ENCODE data around the gene AIF1.

The AIF1 gene

DNA sequence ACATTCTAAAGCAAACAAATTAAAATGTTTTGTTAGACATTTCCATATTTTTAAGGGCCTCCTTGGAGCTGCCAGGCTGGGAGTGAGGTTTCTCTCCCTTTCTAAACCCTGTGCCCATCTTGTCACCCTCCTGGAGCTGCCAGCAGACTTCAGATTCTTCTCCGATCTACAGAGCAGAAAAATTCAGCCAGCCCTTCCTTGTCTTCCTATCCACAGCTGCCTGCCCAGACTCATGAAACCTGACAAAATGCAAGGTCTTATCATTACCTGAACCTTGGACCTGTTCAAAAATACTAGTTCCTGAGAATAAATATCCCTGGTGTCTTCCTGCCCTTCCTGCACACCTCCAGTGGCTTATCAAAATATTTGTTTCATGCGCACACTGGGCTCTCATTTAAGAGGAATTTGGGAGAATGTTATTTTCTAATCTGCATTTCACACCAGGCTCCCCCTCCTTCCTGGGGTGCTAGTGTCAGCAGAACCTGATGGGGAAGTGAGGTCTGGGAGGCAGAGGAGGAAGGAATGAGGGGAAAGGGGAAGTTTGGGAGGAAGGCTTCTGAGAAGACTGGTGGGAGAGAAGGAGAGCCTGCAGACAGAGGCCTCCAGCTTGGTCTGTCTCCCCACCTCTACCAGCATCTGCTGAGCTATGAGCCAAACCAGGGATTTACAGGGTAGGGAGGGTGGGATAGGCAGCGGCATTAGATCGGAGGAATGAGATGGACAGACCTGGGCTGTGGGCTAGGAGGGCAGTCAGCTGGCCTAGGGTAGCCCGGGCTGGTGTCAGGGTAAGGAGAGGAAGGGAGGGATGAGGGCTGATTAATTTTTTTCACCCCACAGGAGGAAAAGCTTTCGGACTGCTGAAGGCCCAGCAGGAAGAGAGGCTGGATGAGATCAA, at the start of gene AIF1:
Gene AIF1, plus strand, starts transcription at position 551 of the 895 bp plus-strand sequence. Its CDS starts 96 bp downstream, at position 647.
- DNase-seq = no peak

DNA sequence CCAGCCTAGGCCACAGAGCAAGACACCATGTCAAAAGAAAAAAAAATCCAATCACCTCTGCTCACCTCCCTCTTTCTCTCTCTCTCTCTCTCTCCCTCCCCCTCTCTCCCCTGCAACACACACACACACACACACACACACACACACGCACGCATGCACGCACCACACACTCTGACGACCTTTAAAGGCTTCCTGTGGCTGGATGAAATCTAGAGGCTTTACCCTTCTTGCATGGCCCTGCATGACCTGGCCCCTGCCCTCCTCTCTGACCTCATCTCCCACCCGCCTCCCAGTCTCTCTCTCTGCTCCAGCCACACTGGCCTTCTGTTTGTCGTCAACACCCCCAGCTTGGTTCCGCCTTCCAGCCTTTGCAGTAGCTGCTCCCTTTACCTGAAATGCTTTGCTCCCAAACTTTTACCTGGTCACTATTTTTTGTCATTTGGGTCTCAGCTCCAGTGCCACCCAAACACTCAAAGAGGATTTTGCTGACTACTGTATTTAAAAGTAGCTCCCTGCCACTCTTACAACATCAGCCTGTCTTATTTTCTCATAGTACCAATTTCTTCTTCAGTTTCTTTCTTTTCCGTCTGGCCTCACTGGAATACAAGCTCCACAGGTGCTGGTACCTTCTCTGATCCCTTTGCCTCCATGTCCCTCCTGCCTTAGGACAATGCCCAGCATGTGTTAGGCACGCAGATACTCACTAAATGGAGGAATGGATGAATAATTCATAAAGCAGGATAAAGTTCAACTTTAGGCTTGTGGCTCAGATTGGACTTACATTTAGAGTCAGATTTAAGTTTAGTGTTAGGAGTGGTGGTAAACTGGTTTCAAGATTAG, 47.3 kb upstream of the AIF1 start:
- no peak for DNase-seq

DNA sequence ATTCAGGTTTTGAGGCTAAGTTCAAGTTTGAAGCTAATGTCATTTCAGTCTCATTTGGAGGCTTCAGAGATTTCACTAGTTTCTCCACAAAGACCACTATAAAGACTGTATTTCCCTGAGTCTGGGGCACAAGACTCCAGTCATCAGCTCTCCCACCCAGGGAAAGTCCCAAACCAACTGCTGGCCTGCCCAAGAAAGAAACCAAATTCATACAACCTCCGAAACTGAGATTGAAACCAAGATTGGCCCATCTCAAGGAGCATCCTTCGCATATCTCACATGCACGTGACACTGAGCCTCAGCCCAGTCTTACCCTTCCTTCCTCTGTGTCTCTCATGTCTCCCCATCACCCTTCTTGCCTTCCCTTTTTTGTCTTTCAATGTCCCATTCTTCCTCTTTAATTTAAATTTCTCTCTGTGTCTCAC, 46.5 kb upstream of the AIF1 start:
- DNase-seq = no peak

DNA sequence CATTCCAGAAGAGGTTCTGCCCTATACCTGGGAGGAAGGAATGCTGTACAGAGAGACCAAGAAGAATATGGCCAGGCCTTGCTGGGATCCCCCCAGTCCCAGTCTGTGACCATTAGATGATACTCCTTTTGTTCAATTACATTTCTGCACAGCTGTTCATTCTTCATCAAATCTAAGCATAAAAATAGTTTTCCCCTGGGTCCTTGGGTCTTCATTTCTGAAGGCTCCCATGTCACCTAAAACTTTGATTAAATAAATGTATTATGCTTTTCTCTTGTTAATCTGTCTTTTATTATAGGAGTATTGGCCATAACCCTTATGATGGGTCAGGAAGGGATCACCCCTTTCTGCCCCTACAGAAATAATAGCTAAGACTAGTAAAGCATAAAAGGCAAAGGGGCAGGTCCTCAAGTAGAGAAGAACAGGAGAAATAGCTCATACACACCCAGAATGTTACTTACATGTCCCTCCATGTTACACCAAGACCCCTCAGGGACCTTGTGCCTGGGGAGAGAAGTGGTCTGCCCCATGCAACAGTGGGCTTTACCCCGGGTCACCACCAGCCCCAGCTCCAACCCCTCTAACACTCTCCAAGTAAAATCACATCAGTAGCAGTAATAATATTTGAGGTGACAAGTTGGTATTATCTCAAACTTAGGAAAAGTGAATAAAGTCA, 45.0 kb upstream of the AIF1 start:
- DNase-seq = no peak

DNA sequence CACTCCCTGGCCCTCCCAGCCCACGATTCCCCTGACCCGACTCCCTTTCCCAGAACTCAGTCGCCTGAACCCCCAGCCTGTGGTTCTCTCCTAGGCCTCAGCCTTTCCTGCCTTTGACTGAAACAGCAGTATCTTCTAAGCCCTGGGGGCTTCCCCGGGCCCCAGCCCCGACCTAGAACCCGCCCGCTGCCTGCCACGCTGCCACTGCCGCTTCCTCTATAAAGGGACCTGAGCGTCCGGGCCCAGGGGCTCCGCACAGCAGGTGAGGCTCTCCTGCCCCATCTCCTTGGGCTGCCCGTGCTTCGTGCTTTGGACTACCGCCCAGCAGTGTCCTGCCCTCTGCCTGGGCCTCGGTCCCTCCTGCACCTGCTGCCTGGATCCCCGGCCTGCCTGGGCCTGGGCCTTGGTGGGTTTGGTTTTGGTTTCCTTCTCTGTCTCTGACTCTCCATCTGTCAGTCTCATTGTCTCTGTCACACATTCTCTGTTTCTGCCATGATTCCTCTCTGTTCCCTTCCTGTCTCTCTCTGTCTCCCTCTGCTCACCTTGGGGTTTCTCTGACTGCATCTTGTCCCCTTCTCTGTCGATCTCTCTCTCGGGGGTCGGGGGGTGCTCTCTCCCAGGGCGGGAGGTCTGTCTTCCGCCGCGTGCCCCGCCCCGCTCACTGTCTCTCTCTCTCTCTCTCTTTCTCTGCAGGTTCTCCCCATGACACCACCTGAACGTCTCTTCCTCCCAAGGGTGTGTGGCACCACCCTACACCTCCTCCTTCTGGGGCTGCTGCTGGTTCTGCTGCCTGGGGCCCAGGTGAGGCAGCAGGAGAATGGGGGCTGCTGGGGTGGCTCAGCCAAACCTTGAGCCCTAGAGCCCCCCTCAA, 42.8 kb upstream of the AIF1 start, which contains the start of gene LTA:
Gene LTA, plus strand, starts transcription at position 249 of the 871 bp plus-strand sequence. Its CDS starts 454 bp downstream, at position 703.
- no peak for DNase-seq

DNA sequence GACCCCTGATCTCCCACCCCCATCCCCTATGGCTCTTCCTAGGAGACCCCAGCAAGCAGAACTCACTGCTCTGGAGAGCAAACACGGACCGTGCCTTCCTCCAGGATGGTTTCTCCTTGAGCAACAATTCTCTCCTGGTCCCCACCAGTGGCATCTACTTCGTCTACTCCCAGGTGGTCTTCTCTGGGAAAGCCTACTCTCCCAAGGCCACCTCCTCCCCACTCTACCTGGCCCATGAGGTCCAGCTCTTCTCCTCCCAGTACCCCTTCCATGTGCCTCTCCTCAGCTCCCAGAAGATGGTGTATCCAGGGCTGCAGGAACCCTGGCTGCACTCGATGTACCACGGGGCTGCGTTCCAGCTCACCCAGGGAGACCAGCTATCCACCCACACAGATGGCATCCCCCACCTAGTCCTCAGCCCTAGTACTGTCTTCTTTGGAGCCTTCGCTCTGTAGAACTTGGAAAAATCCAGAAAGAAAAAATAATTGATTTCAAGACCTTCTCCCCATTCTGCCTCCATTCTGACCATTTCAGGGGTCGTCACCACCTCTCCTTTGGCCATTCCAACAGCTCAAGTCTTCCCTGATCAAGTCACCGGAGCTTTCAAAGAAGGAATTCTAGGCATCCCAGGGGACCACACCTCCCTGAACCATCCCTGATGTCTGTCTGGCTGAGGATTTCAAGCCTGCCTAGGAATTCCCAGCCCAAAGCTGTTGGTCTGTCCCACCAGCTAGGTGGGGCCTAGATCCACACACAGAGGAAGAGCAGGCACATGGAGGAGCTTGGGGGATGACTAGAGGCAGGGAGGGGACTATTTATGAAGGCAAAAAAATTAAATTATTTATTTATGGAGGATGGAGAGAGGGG, 41.6 kb upstream of the AIF1 start:
- no peak for DNase-seq

DNA sequence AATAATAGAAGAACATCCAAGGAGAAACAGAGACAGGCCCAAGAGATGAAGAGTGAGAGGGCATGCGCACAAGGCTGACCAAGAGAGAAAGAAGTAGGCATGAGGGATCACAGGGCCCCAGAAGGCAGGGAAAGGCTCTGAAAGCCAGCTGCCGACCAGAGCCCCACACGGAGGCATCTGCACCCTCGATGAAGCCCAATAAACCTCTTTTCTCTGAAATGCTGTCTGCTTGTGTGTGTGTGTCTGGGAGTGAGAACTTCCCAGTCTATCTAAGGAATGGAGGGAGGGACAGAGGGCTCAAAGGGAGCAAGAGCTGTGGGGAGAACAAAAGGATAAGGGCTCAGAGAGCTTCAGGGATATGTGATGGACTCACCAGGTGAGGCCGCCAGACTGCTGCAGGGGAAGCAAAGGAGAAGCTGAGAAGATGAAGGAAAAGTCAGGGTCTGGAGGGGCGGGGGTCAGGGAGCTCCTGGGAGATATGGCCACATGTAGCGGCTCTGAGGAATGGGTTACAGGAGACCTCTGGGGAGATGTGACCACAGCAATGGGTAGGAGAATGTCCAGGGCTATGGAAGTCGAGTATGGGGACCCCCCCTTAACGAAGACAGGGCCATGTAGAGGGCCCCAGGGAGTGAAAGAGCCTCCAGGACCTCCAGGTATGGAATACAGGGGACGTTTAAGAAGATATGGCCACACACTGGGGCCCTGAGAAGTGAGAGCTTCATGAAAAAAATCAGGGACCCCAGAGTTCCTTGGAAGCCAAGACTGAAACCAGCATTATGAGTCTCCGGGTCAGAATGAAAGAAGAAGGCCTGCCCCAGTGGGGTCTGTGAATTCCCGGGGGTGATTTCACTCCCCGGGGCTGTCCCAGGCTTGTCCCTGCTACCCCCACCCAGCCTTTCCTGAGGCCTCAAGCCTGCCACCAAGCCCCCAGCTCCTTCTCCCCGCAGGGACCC, 40.6 kb upstream of the AIF1 start:
- no peak for DNase-seq

DNA sequence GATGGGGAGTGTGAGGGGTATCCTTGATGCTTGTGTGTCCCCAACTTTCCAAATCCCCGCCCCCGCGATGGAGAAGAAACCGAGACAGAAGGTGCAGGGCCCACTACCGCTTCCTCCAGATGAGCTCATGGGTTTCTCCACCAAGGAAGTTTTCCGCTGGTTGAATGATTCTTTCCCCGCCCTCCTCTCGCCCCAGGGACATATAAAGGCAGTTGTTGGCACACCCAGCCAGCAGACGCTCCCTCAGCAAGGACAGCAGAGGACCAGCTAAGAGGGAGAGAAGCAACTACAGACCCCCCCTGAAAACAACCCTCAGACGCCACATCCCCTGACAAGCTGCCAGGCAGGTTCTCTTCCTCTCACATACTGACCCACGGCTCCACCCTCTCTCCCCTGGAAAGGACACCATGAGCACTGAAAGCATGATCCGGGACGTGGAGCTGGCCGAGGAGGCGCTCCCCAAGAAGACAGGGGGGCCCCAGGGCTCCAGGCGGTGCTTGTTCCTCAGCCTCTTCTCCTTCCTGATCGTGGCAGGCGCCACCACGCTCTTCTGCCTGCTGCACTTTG, 39.6 kb upstream of the AIF1 start, which contains the start of gene TNF:
Gene TNF, plus strand, starts transcription at position 231 of the 567 bp plus-strand sequence. Its CDS starts 177 bp downstream, at position 408.
- DNase-seq = no peak

DNA sequence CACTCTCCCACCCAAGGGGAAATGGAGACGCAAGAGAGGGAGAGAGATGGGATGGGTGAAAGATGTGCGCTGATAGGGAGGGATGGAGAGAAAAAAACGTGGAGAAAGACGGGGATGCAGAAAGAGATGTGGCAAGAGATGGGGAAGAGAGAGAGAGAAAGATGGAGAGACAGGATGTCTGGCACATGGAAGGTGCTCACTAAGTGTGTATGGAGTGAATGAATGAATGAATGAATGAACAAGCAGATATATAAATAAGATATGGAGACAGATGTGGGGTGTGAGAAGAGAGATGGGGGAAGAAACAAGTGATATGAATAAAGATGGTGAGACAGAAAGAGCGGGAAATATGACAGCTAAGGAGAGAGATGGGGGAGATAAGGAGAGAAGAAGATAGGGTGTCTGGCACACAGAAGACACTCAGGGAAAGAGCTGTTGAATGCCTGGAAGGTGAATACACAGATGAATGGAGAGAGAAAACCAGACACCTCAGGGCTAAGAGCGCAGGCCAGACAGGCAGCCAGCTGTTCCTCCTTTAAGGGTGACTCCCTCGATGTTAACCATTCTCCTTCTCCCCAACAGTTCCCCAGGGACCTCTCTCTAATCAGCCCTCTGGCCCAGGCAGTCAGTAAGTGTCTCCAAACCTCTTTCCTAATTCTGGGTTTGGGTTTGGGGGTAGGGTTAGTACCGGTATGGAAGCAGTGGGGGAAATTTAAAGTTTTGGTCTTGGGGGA, 38.9 kb upstream of the AIF1 start:
- DNase-seq = no peak

DNA sequence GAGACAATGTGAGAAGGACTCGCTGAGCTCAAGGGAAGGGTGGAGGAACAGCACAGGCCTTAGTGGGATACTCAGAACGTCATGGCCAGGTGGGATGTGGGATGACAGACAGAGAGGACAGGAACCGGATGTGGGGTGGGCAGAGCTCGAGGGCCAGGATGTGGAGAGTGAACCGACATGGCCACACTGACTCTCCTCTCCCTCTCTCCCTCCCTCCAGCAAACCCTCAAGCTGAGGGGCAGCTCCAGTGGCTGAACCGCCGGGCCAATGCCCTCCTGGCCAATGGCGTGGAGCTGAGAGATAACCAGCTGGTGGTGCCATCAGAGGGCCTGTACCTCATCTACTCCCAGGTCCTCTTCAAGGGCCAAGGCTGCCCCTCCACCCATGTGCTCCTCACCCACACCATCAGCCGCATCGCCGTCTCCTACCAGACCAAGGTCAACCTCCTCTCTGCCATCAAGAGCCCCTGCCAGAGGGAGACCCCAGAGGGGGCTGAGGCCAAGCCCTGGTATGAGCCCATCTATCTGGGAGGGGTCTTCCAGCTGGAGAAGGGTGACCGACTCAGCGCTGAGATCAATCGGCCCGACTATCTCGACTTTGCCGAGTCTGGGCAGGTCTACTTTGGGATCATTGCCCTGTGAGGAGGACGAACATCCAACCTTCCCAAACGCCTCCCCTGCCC, 38.0 kb upstream of the AIF1 start:
- DNase-seq = no peak

DNA sequence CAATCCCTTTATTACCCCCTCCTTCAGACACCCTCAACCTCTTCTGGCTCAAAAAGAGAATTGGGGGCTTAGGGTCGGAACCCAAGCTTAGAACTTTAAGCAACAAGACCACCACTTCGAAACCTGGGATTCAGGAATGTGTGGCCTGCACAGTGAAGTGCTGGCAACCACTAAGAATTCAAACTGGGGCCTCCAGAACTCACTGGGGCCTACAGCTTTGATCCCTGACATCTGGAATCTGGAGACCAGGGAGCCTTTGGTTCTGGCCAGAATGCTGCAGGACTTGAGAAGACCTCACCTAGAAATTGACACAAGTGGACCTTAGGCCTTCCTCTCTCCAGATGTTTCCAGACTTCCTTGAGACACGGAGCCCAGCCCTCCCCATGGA, 37.5 kb upstream of the AIF1 start:
- no peak for DNase-seq

DNA sequence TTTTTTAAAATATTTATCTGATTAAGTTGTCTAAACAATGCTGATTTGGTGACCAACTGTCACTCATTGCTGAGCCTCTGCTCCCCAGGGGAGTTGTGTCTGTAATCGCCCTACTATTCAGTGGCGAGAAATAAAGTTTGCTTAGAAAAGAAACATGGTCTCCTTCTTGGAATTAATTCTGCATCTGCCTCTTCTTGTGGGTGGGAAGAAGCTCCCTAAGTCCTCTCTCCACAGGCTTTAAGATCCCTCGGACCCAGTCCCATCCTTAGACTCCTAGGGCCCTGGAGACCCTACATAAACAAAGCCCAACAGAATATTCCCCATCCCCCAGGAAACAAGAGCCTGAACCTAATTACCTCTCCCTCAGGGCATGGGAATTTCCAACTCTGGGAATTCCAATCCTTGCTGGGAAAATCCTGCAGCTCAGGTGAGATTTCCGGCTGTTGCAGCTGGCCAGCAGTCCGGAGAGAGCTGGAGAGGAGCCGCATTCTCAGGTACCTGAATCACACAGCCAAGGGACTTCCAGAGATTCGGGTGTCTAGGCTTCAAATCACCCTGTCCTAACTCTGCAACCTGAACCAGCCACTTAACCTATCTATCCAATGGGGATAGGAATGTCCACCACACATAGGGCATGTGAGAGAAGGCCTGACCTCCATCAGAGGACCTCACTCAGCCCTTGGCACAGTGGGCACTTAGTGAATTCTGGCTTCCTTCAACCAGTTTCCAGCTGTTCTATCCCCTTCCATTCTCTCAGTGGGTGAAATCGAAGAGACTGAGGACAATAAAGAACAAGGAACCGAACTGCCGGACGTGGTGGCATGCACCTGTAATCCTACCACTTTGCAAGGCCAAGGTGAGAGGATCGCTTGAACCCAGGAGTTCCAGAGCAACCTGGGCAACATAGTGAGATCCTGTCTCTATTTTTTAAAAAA, 36.6 kb upstream of the AIF1 start:
- no peak for DNase-seq

DNA sequence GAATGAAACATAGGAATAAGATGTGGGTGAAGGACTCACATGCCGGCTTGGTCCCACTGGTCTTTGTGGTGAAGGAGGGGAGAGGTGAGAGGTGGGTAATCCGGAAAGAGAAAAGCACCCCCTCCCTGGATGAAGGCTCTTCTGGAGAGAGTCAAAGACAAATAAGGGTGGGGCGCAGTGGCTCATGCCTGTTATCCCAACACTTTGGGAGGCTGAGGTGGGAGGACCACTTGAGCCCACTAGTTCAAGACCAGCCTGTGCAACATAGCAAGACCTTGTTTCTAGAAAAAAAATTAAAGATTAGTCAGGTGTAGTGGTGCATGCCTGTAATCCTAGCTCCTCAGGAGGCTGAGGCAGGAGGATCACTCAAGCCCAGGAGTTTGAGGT, 35.9 kb upstream of the AIF1 start:
- no peak for DNase-seq

DNA sequence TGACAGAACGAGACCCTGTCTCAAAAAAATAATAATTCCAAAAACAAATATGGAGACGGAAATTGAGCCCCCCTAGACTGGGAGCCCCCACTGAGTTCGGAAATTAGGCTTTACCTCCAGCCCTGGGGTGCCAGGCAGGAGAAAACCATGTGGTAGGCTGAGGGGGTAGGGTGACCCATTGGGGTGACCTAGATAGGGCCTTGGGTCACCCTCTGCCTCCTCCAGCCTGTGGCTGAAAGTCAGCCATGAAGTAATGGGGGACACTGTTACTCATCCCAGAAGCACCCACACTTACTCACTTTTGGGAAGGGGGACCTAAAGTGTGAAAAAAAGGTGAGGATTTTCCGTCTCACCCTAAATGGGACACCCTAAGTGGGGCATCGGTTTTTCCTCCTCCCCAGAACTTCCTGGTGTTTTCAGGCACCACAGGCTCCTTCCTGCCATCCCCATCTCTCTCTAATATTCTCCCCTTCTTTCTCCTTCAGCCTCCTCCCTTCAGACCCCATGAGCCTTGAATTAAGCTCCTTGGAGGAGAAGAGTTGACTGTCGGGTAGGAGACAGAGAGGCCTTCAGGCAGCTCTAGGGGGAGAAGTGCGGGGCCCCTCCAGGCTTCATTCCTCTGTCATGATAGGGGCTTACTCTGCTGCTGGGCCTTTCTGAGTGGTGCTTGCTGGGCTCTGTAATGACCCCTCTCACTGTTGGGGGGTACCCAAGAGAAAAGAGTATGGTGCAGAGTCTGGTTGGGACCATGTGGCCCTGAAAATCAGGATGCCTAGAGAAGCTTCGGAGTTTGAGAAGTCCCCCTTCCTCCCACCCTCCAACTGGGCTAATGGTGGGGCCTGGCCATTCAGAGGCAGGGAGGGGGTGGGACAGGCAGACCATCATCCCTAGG, 35.2 kb upstream of the AIF1 start:
- no peak for DNase-seq

DNA sequence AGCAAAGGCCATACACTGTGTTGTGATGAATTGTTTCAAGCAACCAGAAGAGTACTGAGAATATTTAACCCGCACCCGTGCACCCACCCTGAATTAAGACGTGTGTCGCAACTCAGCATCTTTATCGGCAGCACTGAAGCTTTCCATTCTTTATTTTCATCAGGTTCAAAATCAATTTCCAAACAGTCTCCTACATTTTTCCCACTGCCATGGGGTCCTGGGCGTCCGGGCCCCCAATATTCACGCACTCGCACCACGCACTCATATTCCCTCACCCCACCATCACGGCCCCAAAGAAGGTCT, 34.6 kb upstream of the AIF1 start:
- no peak for DNase-seq

DNA sequence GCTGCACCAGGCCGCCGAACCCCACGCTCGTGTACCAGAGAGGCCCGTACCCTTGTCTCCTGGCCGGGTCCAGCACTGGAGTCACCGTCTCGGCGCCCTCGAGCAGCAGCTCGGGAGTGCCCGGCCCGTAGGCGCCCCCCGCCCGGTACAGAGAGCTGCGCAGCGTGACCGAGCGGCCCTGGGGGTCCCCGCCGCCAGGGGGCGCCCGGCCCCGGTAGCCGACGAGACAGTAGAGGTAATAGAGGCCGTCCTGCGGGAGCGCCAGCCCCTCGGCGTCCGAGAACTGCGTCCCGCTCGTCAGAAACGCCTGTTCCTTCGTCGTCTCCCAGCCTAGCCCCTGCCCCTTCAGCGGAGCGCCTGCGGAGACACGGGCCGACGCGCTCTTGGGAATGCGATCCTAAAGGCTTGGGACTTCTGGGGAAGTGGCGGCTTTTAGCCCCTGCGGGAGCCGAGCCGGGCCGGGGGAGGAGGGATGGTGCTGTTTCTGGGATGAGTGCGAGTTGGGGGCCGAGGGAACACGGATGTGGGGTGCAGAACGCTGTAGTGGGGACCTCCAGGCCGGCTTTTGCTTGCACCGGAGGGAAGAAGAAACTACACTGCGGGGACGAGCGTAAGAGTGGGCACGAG, 34.1 kb upstream of the AIF1 start:
- peak; percentile 94 for DNase-seq

Data from NCI-H2227 treated with DMSO at 0.1 percent for 48 hours (cell line).